Body of pancreas (tissue), 4 donors: ENCODE results near the gene TESK1.
"Not testable (repeated sequence)": the region's sequence is repeated elsewhere in the genome, so short reads cannot be mapped to it uniquely, and the experiment has no call there.

Experiments used
- CTCF ChIP-seq, 7 experiments: fragments of 450-650 bp in 4 of 7; fragments of 200-600 bp in 3 of 7; sonication (generic) in 3 of 7; IDR thresholded peaks; one replicate each; pipeline ENCODE4 v1.5.1; 2016 to 2019; ENCODE audit warnings: antibody characterized with exemption in 7 of 7
- POLR2A ChIP-seq, 3 donors: fragments of 450-650 bp; IDR thresholded peaks; one replicate each; pipeline ENCODE4 v1.6.1; 2016; ENCODE audit warnings: antibody characterized with exemption in 3 of 3, mild to moderate bottlenecking in 2 of 3

- not testable (repeated sequence) for TF ChIP-seq CTCF, POLR2A (IDR thresholded peaks at IDR 0.05)
Measured at GRCh38 chr9:35588506-35588905, 16.6 kb upstream of the TESK1 start.
